H9 (cell line): ENCODE results near the gene CCDC102A. TPM values are rescaled to one million over a fixed set of nuclear protein-coding genes. Genes with fewer than 3 reads are reported as not detected.
A peak's percentile ranks its signal among the peaks of the same experiment; 100 is the strongest.

Source experiments
- DNase-seq: peaks from one replicate; pipeline ENCODE4 v3.0.0-alpha.2; 2017
- H2AFZ ChIP-seq: one replicate; pipeline ENCODE4 v1.6.1; 2013; ENCODE audit warnings: mild to moderate bottlenecking, low read length, control low read depth, moderate library complexity
- H2AK5ac ChIP-seq: 2 replicates; pipeline ENCODE4 v1.6.1; 2013; ENCODE audit warnings: low read length, control low read depth, mixed read lengths; ENCODE audit not compliant: insufficient read length
- H2BK120ac ChIP-seq: one replicate; pipeline ENCODE4 v1.6.1; 2013; ENCODE audit warnings: low read depth, mild to moderate bottlenecking, low read length, control low read depth, inconsistent platforms; ENCODE audit not compliant: poor library complexity, severe bottlenecking
- H2BK12ac ChIP-seq: 2 replicates; pipeline ENCODE4 v1.6.1; 2013; ENCODE audit warnings: low read length, control low read depth, mixed read lengths, low read depth; ENCODE audit not compliant: insufficient read length
- H2BK15ac ChIP-seq: 2 replicates; pipeline ENCODE4 v1.6.1; 2013; ENCODE audit warnings: low read depth, low read length, control low read depth
- H2BK20ac ChIP-seq: one replicate; pipeline ENCODE4 v1.6.1; 2013; ENCODE audit warnings: low read depth, mild to moderate bottlenecking, low read length, control low read depth, inconsistent platforms; ENCODE audit not compliant: poor library complexity, severe bottlenecking
- H2BK5ac ChIP-seq: 2 replicates; pipeline ENCODE4 v1.6.1; 2013; ENCODE audit warnings: low read length, control low read depth, mixed read lengths; ENCODE audit not compliant: insufficient read length
- H3K14ac ChIP-seq: 2 replicates; pipeline ENCODE4 v1.6.1; 2013; ENCODE audit warnings: low read length, control low read depth; ENCODE audit not compliant: insufficient read depth
- H3K18ac ChIP-seq: 2 replicates; pipeline ENCODE4 v1.6.1; 2013; ENCODE audit warnings: low read depth, mild to moderate bottlenecking, mixed read lengths, low read length, control low read depth; ENCODE audit not compliant: insufficient read length
- H3K23ac ChIP-seq: 2 replicates; pipeline ENCODE4 v1.6.1; 2013; ENCODE audit warnings: low read length, control low read depth, mixed read lengths, low read depth; ENCODE audit not compliant: insufficient read length
- H3K23me2 ChIP-seq: 2 replicates; pipeline ENCODE4 v1.6.1; 2013; ENCODE audit warnings: low read depth, mild to moderate bottlenecking, mixed read lengths, low read length, control low read depth; ENCODE audit not compliant: insufficient read length, poor library complexity, severe bottlenecking
- H3K27ac ChIP-seq: 2 replicates; pipeline ENCODE4 v1.5.1; 2013; ENCODE audit warnings: low read length, control low read depth, mixed read lengths, low read depth; ENCODE audit not compliant: insufficient read length
- H3K27me3 ChIP-seq: 2 replicates; pipeline ENCODE4 v1.6.1; 2013; ENCODE audit warnings: low read length, control low read depth, inconsistent platforms; ENCODE audit not compliant: insufficient read depth
- H3K4ac ChIP-seq: 2 replicates; pipeline ENCODE4 v1.6.1; 2013; ENCODE audit warnings: low read depth, mild to moderate bottlenecking, control low read depth, inconsistent platforms, low read length, moderate library complexity
- H3K4me1 ChIP-seq: 2 replicates; pipeline ENCODE4 v1.6.1; 2013; ENCODE audit warnings: low read length, control low read depth, inconsistent platforms; ENCODE audit not compliant: insufficient read depth
- H3K4me2 ChIP-seq: 2 replicates; pipeline ENCODE4 v1.6.1; 2013; ENCODE audit warnings: low read length, control low read depth, mixed read lengths; ENCODE audit not compliant: insufficient read length, insufficient read depth
- H3K56ac ChIP-seq: 2 replicates; pipeline ENCODE4 v1.6.1; 2013; ENCODE audit warnings: low read depth, mild to moderate bottlenecking, mixed read lengths, low read length, control low read depth; ENCODE audit not compliant: insufficient read length
- H3K79me1 ChIP-seq: 2 replicates; pipeline ENCODE4 v1.6.1; 2013; ENCODE audit warnings: low read depth, mild to moderate bottlenecking, moderate library complexity, low read length, control low read depth, inconsistent platforms; ENCODE audit not compliant: insufficient read depth, poor library complexity, severe bottlenecking
- H3K79me2 ChIP-seq: 2 replicates; pipeline ENCODE4 v1.6.1; 2013; ENCODE audit warnings: low read length, control low read depth, inconsistent platforms; ENCODE audit not compliant: insufficient read depth
- H3K9ac ChIP-seq: 2 replicates; pipeline ENCODE4 v1.6.1; 2013; ENCODE audit warnings: low read length, control low read depth, mixed read lengths; ENCODE audit not compliant: insufficient read length; ENCODE audit errors: extremely low read depth
- H3K9me3 ChIP-seq: one replicate; pipeline ENCODE4 v1.6.1; 2013; ENCODE audit warnings: low read depth, low read length, inconsistent platforms; ENCODE audit not compliant: control insufficient read depth
- H3T11ph ChIP-seq: one replicate; pipeline ENCODE4 v1.6.1; 2013; ENCODE audit warnings: mild to moderate bottlenecking, low read length, control low read depth, inconsistent platforms
- H4K20me1 ChIP-seq: one replicate; pipeline ENCODE4 v1.6.1; 2013; ENCODE audit not compliant: control insufficient read depth, insufficient read length, insufficient read depth
- H4K5ac ChIP-seq: 2 replicates; pipeline ENCODE4 v1.6.1; 2013; ENCODE audit warnings: low read depth, mild to moderate bottlenecking, mixed read lengths, low read length, control low read depth; ENCODE audit not compliant: insufficient read length
- H4K8ac ChIP-seq: replicated peaks from 2 replicates; pipeline ENCODE4 v1.6.1; 2013; ENCODE audit warnings: low read length, control low read depth, mixed read lengths, low read depth; ENCODE audit not compliant: insufficient read length
- H4K91ac ChIP-seq: 2 replicates; pipeline ENCODE4 v1.6.1; 2013; ENCODE audit warnings: low read depth, mild to moderate bottlenecking, moderate library complexity, mixed read lengths, low read length, control low read depth; ENCODE audit not compliant: insufficient read length
- H3K27ac Mint-ChIP-seq, 3 experiments: 2 replicates in 2 of 3; 3 replicates in 1 of 3; pipeline ENCODE4 v1.8.0; 2020 to 2021; ENCODE audit warnings: mixed read lengths in 3 of 3, mild to moderate bottlenecking in 1 of 3, moderate library complexity in 1 of 3
- H3K27me3 Mint-ChIP-seq: 2 replicates; pipeline ENCODE4 v1.8.0; 2021; ENCODE audit warnings: low read depth, mild to moderate bottlenecking, moderate library complexity, mixed read lengths
- H3K36me3 Mint-ChIP-seq, 3 experiments: 2 replicates in 2 of 3; 3 replicates in 1 of 3; pipeline ENCODE4 v1.8.0; 2020 to 2021; ENCODE audit warnings: low read depth in 3 of 3, mixed read lengths in 3 of 3; ENCODE audit not compliant: insufficient read depth in 1 of 3
- H3K4me1 Mint-ChIP-seq, 2 experiments: 2 replicates each; pipeline ENCODE4 v1.8.0; 2020; ENCODE audit warnings: mixed read lengths in 2 of 2
- H3K4me3 Mint-ChIP-seq, 2 experiments: 2 replicates in 1 of 2; 3 replicates in 1 of 2; pipeline ENCODE4 v1.8.0; 2020 to 2021; ENCODE audit warnings: mild to moderate bottlenecking in 2 of 2, mixed read lengths in 2 of 2, moderate library complexity in 1 of 2
- H3K9me3 Mint-ChIP-seq, 2 experiments: 2 replicates in 1 of 2; 3 replicates in 1 of 2; pipeline ENCODE4 v1.8.0; 2020; ENCODE audit warnings: mild to moderate bottlenecking in 2 of 2, mixed read lengths in 2 of 2, moderate library complexity in 1 of 2
- CTCF ChIP-seq: fragments of 200-600 bp; sonication (generic); conservative IDR thresholded peaks from 3 replicates; pipeline ENCODE4 v1.8.0; 2021; ENCODE audit warnings: antibody characterized with exemption, mild to moderate bottlenecking
- WGBS: extraction: QIAGEN DNeasy Blood & Tissue Kit; methylation state at CpG from one replicate; pipeline ENCODE4 v1.1.7; 2013; ENCODE audit warnings: missing lambda C conversion rate, low lambda C conversion rate, mixed read lengths; ENCODE audit not compliant: insufficient read length; ENCODE audit errors: extremely low coverage; 5-methylcytosine and 5-hydroxymethylcytosine counted together
- total RNA-seq: library from RNA; stranded (reverse); gene quantifications from 2 replicates; pipeline ENCODE4 v1.2.1, GENCODE V29; 2021

CCDC102A gene
- total RNA-seq, 1 experiment from 2014 or later = 8.2 TPM

- H4K20me1 ChIP-seq = no peaks in the 10 kb centered on the region
- H4K5ac ChIP-seq = no peak overlapping the region
- WGBS = no CpG with 5 or more reads among the region's 36 CpGs
- H3K4ac ChIP-seq = no peak overlapping the region
- H3K4me2 ChIP-seq = peak overlapping the region; percentile 77
- H2BK20ac ChIP-seq = no peak overlapping the region
- H3K79me2 ChIP-seq = no peaks in the 10 kb centered on the region
- no peak overlapping the region for H3K23ac ChIP-seq
- H3K79me1 ChIP-seq = no peaks in the 10 kb centered on the region
- no peaks in the 10 kb centered on the region for H3K9me3 Mint-ChIP-seq
- peak; percentile 80 for DNase-seq
- no peak overlapping the region for H3K9ac ChIP-seq
- no peak overlapping the region for H2AK5ac ChIP-seq
- no peaks in the 10 kb centered on the region for H3K27me3 ChIP-seq
- peaks cover 25 to 56% of the 10 kb centered on the region in 2 experiments for H3K4me1 Mint-ChIP-seq
- H2BK120ac ChIP-seq = no peak overlapping the region
- no peak overlapping the region for H4K8ac ChIP-seq
- H2AFZ ChIP-seq = no peak overlapping the region
- no peak overlapping the region for H3K27ac ChIP-seq
- no peak overlapping the region for H3K18ac ChIP-seq
- H4K91ac ChIP-seq = no peak overlapping the region
- no peak overlapping the region for H3T11ph ChIP-seq
- TF ChIP-seq CTCF = no peak
- H3K56ac ChIP-seq = no peak overlapping the region
- H3K27ac Mint-ChIP-seq = no peak overlapping the region
- no peaks in the 10 kb centered on the region for H3K9me3 ChIP-seq
- H3K36me3 Mint-ChIP-seq = peaks cover 0 to 6% (median 4%) of the 10 kb centered on the region in 3 experiments; a peak in 4 of 7 replicates
- H3K27me3 Mint-ChIP-seq = peaks cover 16% of the 10 kb centered on the region
- no peak overlapping the region for H2BK15ac ChIP-seq
- peaks cover 7% of the 10 kb centered on the region; the same call in 1 of the 2 replicates for H3K4me1 ChIP-seq
- H3K14ac ChIP-seq = no peak overlapping the region; the same call in 1 of the 2 replicates
- H2BK5ac ChIP-seq = no peak overlapping the region
- peaks cover 8% of the 10 kb centered on the region for H3K23me2 ChIP-seq
- H2BK12ac ChIP-seq = no peak overlapping the region
- H3K4me3 Mint-ChIP-seq = peak overlapping the region; percentile 75 to 86
These were observed 57.0 kb downstream of the CCDC102A start for GRCh38 chr16:57479205-57479975.
